Spleen (tissue), 7 donors: ENCODE results near the gene HSPA12B.

Source experiments
- CTCF ChIP-seq, 11 experiments: fragments of 200-600 bp in 7 of 11; fragments of 450-650 bp in 4 of 11; sonication (generic) in 4 of 11; IDR thresholded peaks in 8 of 11; conservative IDR thresholded peaks in 3 of 11; 1 replicate in 7 of 11; 2 replicates in 4 of 11; pipeline versions ENCODE4 v1.4.0 to v1.8.0; 2016 to 2021; ENCODE audit warnings: antibody characterized with exemption in 11 of 11, inconsistent platforms in 4 of 11, mild to moderate bottlenecking in 1 of 11
- POLR2A ChIP-seq, 3 donors: fragments of 450-650 bp; IDR thresholded peaks; one replicate each; pipeline ENCODE4 v1.5.1; 2017; ENCODE audit warnings: antibody characterized with exemption in 3 of 3, mild to moderate bottlenecking in 1 of 3
- POLR2AphosphoS5 ChIP-seq, 3 donors: sonication (generic); formaldehyde crosslinking; IDR thresholded peaks; one replicate each; pipeline ENCODE4 v1.5.1; 2017; ENCODE audit warnings: antibody characterized with exemption in 3 of 3
- donor health status: DM: no; HTN: no; CAD: no; lungs with moderate emphysema.
- donor health status: DM: no; HTN: no; CAD: no.
- donor health status: DM: no; HTN: no; CAD: no.

- TF ChIP-seq CTCF (IDR thresholded peaks at IDR 0.05 in 8 of 11, conservative IDR thresholded peaks at IDR 0.05 in 3 of 11): no peak
- TF ChIP-seq POLR2AphosphoS5 (IDR thresholded peaks at IDR 0.05): no peak
- TF ChIP-seq POLR2A (IDR thresholded peaks at IDR 0.05): no peak
Measured at GRCh38 chr20:3766422-3767109, 34.1 kb downstream of the HSPA12B start.
